Left hindlimb (tissue), 1 donor: Measurements from ENCODE around the gene IQSEC2.

ENCODE experiments used
- DNase-seq: peaks from one replicate; pipeline ENCODE4 v3.0.0-alpha.2; 2018

Gene IQSEC2

DNA sequence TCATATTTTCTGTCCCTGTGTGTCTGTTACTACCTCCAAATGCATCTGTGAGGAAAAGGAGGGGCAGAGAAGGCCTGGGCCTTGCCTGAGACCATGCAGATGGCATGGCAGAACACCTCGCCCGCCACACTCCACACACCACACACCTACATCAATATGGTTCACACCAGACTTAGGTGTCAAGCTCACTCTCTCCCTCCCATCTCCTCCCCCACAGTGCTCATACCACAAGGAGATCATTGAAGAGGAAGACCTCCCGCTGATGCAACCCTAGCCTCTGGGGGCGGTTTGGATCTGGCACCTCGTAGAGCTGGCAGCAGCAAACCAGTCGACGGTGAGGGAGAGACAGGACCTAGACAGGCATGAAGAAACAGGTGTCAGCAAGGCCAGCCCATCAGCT lies 39.8 kb downstream of the IQSEC2 start:
- no peak for DNase-seq

DNA sequence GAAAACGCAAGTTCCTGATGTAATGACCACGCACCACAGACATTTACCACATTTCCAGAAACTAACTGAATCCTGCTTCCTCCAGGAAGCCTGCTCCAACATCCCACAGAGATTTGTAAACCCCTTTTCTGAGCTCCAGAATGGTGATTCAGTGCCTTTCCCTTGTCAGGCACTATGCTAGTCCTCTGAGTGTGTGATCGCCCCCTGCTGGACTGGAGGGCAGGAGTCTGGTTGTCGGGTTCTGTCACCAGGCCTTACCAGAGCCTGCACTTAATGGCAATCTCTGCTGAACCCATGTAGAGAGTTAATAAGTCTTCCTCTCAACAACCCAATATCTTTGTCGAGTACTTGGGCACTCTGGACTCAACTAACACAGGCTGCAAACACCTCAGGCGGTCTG lies 41.9 kb downstream of the IQSEC2 start:
- no peak for DNase-seq

DNA sequence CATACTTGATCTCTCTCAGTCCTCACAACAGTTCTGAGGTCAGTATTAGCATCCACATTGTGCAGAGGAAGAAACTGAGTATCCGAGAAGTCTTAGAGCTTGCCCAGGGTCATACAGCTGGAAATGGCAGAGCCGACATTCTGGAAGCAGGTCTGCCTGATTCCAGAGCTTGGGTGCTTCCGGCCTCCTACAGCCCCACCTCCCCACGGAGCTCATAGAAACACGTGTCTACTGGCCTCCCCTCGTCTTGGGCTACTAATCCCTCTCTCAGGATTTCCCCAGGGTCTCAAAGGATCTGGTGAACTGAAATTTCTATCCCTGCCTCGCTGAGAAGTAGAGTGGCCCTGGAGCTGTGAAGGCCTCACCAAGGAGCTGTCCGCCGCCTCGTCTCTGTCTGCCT lies 44.3 kb downstream of the IQSEC2 start:
- no peak for DNase-seq

DNA sequence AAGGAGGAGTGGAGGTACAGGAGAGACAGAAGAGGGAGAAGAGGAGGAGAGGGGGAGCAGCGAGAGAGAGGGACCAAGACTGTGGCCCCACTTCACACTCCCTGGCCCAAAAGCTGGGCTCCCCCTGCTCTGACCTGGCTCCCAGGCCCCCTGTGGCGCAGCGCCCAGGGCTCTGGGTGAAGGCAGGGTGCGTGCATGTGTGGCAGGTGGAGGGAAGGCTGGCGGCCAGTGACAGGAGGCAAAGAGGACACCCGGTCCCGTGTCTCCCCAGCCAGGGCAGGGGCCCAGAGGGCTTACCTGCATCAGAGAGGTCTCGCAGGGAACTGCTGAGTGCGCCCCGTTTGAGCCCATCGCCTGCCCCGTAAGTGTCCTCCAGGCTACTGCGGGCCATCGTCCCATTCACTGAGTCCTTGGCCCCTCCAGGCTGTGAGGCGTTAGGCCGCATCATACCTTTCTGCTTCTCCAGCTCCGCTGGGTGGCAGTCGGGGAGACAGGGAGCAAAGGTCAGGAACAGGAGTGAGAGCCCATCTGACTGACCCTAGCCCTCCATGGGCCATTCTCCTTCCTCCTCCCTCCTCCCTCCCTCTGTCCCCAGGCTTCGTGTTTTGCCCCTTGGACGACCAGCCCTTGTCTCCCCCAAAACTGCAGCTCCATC lies 45.2 kb downstream of the IQSEC2 start:
- no peak for DNase-seq

DNA sequence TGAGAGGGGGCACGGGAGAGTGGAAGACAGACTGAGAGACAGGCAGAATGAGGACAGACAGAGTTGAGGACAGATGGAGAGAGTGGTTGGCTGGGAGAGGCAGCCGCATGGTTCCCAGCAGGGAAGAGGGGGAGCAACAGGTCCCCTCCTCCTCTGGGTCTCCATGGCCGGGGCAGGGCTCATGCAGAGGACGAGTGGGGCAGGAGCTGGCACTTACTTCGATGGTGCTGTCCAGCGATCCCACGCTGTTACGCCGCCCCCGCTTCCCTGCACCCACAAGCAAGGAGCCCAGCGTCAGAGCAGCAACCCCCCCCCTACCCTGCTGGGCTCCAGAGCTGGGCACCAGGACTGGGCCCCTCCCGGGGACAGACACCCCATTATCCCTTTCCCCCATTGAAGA lies 45.8 kb downstream of the IQSEC2 start:
- DNase-seq, result no peak

DNA sequence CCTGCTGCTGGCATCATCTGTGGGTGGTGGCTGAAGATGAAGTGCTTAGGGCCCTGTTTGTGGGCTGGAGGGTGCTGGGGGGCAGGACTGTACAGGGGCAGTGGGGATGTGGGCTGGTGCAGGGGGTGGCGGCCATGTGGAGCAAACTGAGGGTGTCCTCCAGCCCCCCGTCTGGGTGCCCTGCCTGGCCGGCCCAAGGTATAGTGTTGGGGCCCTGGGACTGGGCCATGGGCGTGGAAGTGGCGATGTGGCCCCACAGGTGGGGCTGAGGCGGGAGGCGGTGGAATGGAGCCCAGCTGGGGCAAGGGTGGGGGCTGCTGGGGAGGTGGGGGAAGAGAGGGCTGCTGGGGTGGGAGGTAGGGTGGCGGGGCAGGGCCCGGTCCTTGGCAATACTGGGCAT lies 46.9 kb downstream of the IQSEC2 start:
- DNase-seq, result no peak

DNA sequence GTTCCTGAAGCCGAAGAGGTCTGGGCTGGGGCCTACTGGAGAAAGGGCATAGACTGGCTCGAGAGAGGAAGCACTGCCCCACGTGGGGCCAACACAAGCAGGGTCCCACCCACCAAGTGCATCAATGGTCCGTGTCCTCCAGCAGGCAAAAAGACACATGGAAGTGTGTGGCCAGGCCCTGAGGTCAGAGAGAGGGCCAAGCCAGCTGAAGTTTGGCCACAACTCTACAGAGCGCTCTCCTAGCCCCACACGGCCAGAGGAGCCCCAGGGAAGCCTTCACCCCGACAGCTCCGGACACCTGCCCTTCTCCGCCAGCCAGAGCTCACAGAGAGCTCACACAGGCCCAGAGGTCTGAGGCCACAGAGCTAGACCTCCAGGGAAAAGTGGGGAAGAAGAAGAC lies 47.8 kb downstream of the IQSEC2 start:
- no peak for DNase-seq

DNA sequence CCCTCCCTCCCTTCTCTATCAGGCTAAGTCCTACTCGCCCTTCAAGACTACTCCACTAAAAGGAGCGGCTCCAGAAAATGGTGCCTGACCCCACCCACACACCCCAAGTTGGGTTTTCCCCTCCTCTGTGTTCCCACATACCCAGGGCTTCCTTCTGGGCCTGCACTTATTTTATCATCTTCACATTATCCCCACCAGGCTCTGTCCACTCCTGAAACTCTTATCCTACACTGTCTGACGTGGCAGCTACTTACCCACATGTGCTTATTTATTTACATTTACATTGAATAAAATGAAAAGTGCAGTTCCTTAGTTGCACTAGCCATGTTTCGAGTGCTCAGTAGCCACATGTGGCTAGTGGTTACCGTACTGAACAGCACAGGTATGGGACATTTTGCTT lies 51.3 kb downstream of the IQSEC2 start:
- DNase-seq, result no peak

DNA sequence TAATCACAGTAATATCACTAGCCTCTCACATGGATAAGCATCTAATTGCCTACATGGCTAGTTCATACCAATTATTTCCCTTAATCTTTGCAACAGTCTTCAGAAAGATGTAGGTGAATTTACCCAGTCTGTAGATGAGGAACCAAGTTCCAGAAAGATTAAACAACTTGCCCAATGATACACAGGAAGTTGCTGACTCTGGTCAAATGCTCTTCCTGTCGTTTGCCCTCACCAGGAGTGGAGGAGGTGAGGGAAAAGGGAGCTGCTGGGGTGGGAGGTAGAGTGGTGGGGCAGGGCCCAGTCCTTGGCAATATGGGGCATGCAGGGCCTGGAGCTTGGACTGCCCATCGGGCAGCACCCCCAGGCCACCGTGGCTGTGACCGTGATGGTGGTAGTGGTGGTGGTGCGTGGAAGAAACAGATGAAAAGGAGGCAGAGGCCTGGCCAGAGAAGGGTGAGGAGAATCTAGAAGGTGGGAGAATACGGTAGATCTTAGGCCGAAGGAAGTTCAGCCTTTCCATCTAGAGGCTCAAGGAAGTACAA lies 54.1 kb downstream of the IQSEC2 start:
- DNase-seq, result no peak

DNA sequence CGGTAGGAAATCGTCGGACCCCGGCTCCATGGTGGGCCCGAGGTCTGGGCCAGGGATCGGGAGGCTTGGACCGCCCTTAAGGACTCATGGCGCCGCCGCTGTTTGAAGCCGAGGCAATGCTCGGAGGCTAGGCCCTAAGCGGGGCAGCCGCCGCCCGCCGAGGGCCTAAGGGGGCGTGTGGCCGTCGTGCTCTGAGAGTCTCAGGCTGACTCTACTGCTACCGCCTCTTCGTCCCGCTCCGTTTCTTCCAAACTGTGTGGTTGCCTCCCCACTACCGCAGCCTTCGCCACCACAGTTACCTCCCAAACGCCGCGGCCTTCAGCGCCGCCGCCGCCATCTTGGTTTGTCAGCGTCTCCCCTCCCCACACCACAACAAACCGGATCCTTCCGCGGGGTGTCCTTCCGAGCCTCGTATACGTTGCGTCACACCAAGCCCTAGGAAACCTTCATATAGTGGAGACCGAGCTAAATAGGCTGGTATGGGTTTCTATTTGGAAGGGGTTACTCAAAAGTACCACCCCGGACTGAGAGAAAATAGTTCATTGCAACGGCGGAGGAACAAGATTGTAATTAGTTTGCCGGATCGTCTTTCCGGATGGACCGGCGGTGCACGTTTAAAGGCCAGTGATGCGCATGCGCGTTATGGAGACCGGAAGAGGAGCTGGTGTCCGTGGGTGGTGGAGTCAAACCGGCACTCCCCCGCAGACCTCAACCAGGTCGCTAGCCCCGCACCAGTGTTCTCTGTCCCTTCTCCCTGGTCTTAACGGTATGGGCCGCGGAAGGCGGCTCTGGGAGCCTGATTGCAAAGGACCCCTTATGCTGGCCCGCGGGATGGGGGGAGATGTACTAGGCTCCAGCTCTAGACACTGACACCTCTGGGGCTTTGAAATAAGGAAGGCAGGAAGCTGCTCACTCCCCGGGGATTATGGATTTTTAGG lies 56.3 kb downstream of the IQSEC2 start, which contains the start of gene KDM5C:
TSS of gene KDM5C (minus strand) at position 348 of the 938 bp plus-strand sequence. CDS start at position 30, 318 bp downstream.
- DNase-seq, result peak; percentile 89

DNA sequence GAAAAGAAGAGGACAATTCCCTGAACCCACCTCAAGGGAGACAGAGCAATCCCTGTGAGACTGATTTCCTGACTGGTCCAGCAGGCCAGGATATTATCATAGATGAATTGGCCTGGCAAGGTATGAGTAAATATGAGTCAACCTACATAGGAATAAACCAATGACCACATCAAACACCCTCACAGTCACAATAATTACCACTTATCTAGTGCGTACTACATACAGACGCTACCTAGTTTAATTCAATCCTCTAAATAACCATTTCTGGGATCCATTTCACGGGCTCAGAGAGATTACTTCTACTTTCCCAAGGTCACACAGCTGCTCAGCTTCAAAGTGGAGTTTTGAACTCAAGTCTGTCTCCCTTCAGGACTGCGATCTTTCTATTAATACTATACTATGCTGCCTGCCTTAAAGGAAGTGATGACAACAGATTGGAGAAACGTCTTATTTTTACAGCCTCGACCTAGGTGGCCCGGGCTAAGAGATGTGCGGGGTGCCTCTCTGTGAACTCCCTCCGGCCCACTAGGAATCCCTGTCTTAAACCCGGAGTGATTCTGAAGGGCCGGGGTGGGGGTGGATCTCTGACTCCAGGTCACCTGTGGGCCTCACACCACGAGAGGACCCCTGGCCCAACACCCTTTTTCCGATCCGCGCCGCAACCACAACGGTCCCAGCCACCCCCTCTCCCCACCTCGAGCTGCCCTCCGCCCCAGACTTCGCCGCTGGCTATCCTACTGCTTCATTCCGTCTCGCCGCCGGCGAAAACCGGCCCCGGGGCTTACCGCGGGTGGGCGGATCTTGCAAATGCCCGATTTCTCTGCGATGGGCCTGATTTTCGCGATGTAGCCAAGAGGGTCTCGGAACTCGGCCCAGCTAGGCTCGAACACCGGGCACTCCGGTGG lies 57.2 kb downstream of the IQSEC2 start:
- DNase-seq, result no peak

DNA sequence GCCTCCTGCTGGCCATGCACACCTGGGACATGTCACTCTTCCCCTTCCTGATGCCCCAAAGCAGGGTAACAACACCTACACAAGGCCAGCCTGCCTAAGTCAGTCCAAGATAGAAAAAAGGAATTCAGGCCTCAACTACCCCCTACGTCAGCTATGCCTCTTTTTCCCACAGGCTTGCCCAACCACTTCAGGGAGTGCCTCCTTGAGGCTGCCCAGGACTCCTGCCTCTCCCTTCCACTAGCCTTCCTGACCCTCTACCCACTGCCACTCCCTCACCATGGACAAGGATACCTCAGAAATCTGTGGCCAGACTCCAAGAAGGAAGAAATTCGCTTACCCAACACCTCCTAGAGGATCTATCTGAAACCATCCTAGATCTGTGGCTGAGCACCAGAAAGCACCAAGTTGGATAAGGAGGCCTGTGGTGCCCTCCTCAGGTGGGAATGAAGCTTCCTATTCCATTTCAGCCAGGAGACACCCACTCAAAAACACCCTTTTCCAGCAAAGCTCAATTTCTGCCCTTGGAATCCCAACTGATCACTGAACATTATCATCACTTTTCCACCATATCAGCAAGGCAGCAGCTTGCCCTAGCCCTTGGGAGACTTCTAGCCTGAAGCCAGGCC lies 58.2 kb downstream of the IQSEC2 start:
- DNase-seq, result no peak
